SK-N-SH (cell line): Measurements from ENCODE around the gene SMIM28. TPM values are rescaled to one million over a fixed set of nuclear protein-coding genes. Genes with fewer than 3 reads are reported as not detected.

Experiments used
- CTCF ChIA-PET: fragments of 300-600, 350-600 bp; formaldehyde crosslinking; extraction: SDS; loops from one replicate; lab custom pipeline; 2021; lab: Yijun Ruan, JAX
- POLR2A ChIA-PET: fragments of 350-600 bp; sonication (Branson Sonifier 250); formaldehyde crosslinking; extraction: SDS; loops from one replicate; lab custom pipeline; 2020; ENCODE audit warnings: antibody characterized with exemption, inconsistent platforms; lab: Yijun Ruan, JAX
- DNase-seq: peaks from one replicate; pipeline ENCODE4 v3.0.0; 2012
- H2AFZ ChIP-seq: fragments of 200-600 bp; sonication (generic); 2 replicates; pipeline ENCODE4 v1.8.1; 2016; ENCODE audit warnings: antibody characterized with exemption, mild to moderate bottlenecking, low read depth
- H3F3A ChIP-seq: fragments of 200-600 bp; sonication (generic); replicated peaks from 2 replicates; pipeline ENCODE3; 2016; ENCODE audit warnings: antibody characterized with exemption, mild to moderate bottlenecking; ENCODE audit not compliant: insufficient read depth
- H3K27ac ChIP-seq, 2 experiments: fragments of 200-500 bp in 1 of 2; fragments of 200-600 bp in 1 of 2; sonication (Bioruptor generic) in 1 of 2; sonication (generic), shearing (Covaris generic) in 1 of 2; 2 replicates each; pipeline versions ENCODE4 v1.5.1 to v1.6.1; 2014 to 2016; ENCODE audit warnings: low read depth in 2 of 2, inconsistent platforms in 1 of 2, low read length in 1 of 2, mild to moderate bottlenecking in 1 of 2, mixed read lengths in 1 of 2
- H3K27me3 ChIP-seq: fragments of 200-600 bp; sonication (generic), shearing (Covaris generic); 2 replicates; pipeline ENCODE4 v1.6.1; 2016; ENCODE audit warnings: mixed run types; ENCODE audit not compliant: insufficient read depth
- H3K36me3 ChIP-seq, 2 experiments: fragments of 200-500 bp in 1 of 2; fragments of 200-600 bp in 1 of 2; sonication (Bioruptor generic) in 1 of 2; sonication (generic) in 1 of 2; replicated peaks in 1 of 2; 2 replicates each; pipeline versions ENCODE3 to v1.5.1; 2014 to 2016; ENCODE audit warnings: low read length in 1 of 2, mild to moderate bottlenecking in 1 of 2; ENCODE audit not compliant: insufficient read depth in 2 of 2, control insufficient read depth in 1 of 2
- H3K4me1 ChIP-seq, 2 experiments: fragments of 200-500 bp in 1 of 2; fragments of 200-600 bp in 1 of 2; sonication (Bioruptor generic) in 1 of 2; sonication (generic), shearing (Covaris generic) in 1 of 2; 2 replicates each; pipeline versions ENCODE4 v1.5.1 to v1.6.1; 2014 to 2016; ENCODE audit warnings: low read depth in 1 of 2, low read length in 1 of 2, mixed run types in 1 of 2; ENCODE audit not compliant: insufficient read depth in 2 of 2, control insufficient read depth in 1 of 2
- H3K4me2 ChIP-seq: fragments of 200-600 bp; sonication (generic), shearing (Covaris generic); 2 replicates; pipeline ENCODE4 v1.6.1; 2017; ENCODE audit warnings: mixed run types
- H3K4me3 ChIP-seq, 2 experiments: fragments of 200-500 bp in 1 of 2; fragments of 200-600 bp in 1 of 2; sonication (Bioruptor generic) in 1 of 2; sonication (generic), shearing (Covaris generic) in 1 of 2; 2 replicates each; pipeline versions ENCODE4 v1.5.1 to v1.8.1; 2014 to 2016; ENCODE audit warnings: low read depth in 2 of 2, inconsistent platforms in 1 of 2, low read length in 1 of 2, mild to moderate bottlenecking in 1 of 2, mixed read lengths in 1 of 2, moderate library complexity in 1 of 2
- H3K79me2 ChIP-seq: fragments of 200-600 bp; sonication (generic); 2 replicates; pipeline ENCODE4 v1.8.1; 2017; ENCODE audit warnings: mild to moderate bottlenecking; ENCODE audit not compliant: insufficient read depth
- H3K9ac ChIP-seq: fragments of 200-600 bp; sonication (generic); 2 replicates; pipeline ENCODE4 v1.6.1; 2017; ENCODE audit warnings: mixed run types
- H3K9me2 ChIP-seq: fragments of 200-600 bp; sonication (generic); 2 replicates; pipeline ENCODE4 v1.6.1; 2017; ENCODE audit warnings: mixed run types
- H3K9me3 ChIP-seq: fragments of 200-600 bp; sonication (generic); 2 replicates; pipeline ENCODE4 v1.6.1; 2017; ENCODE audit warnings: mixed run types, mild to moderate bottlenecking, moderate library complexity
- H4K20me1 ChIP-seq: fragments of 200-600 bp; sonication (generic); 2 replicates; pipeline ENCODE4 v1.6.1; 2017; ENCODE audit warnings: mild to moderate bottlenecking, mixed run types; ENCODE audit not compliant: insufficient read depth
- CTCF ChIP-seq: fragments of 200-600 bp; sonication (generic); IDR thresholded peaks from 2 replicates; pipeline ENCODE4 v1.6.1; 2017; ENCODE audit warnings: antibody characterized with exemption, mild to moderate bottlenecking, moderate library complexity
- ELF1 ChIP-seq: IDR thresholded peaks from 2 replicates; pipeline ENCODE4 v1.4.0; 2012
- EP300 ChIP-seq, 2 experiments: IDR thresholded peaks; 2 replicates each; pipeline versions ENCODE4 v1.4.0 to v1.6.1; 2012; ENCODE audit warnings: borderline replicate concordance in 1 of 2, low read depth in 1 of 2, low read length in 1 of 2
- EZH2phosphoT487 ChIP-seq: fragments of 200-600 bp; sonication (generic); IDR thresholded peaks from 2 replicates; pipeline ENCODE4 v1.6.1; 2017; ENCODE audit warnings: low read depth, mixed run types, mild to moderate bottlenecking, antibody characterized with exemption, moderate library complexity, borderline replicate concordance
- FOXJ3 ChIP-seq: sonication (generic); formaldehyde crosslinking; IDR thresholded peaks from 2 replicates; pipeline ENCODE4 v1.5.1; 2020; ENCODE audit warnings: mild to moderate bottlenecking, missing genetic modification reagents
- GATA2 ChIP-seq: sonication (generic); formaldehyde crosslinking; IDR thresholded peaks from 2 replicates; pipeline ENCODE4 v1.5.0; 2020; ENCODE audit warnings: mild to moderate bottlenecking, missing genetic modification reagents
- IRF3 ChIP-seq: fragments of 150-350 bp; IDR thresholded peaks from 2 replicates; pipeline ENCODE4 v1.6.1; 2016; ENCODE audit warnings: mild to moderate bottlenecking, low read depth, low read length
- MAX ChIP-seq: IDR thresholded peaks from 2 replicates; pipeline ENCODE4 v1.4.0; 2012; ENCODE audit warnings: low read depth
- NFIC ChIP-seq: IDR thresholded peaks from 2 replicates; pipeline ENCODE4 v1.4.0; 2012; ENCODE audit warnings: borderline replicate concordance
- RCOR1 ChIP-seq: fragments of 150-350 bp; IDR thresholded peaks from 2 replicates; pipeline ENCODE4 v1.6.1; 2017; ENCODE audit warnings: antibody characterized with exemption, low read length
- TAF1 ChIP-seq: IDR thresholded peaks from 2 replicates; pipeline ENCODE4 v1.6.1; 2012; ENCODE audit warnings: low read depth, mild to moderate bottlenecking, low read length, moderate library complexity, borderline replicate concordance
- TEAD4 ChIP-seq: IDR thresholded peaks from 2 replicates; pipeline ENCODE4 v1.4.0; 2012; ENCODE audit warnings: mild to moderate bottlenecking, borderline replicate concordance; ENCODE audit not compliant: insufficient read depth
- whole genome bisulfite sequencing: methylation state at CpG from one replicate; pipeline ENCODE4 v1.1.6; 2017; ENCODE audit warnings: low lambda C conversion rate; 5-methylcytosine and 5-hydroxymethylcytosine counted together
- polyA plus RNA-seq, 3 experiments: library from polyadenylated mRNA; depleted of rRNA; stranded (reverse); fragments of >200 nt; gene quantifications; 2 replicates each; pipeline ENCODE4 v1.2.3, GENCODE V29; 2012
- TF ChIP-seq, protein P1 (sequence below): IDR thresholded peaks from 2 replicates; pipeline ENCODE4 v1.4.0; 2012; ENCODE audit warnings: low read depth, borderline replicate concordance
- TF ChIP-seq, protein P2 (sequence below): IDR thresholded peaks from 2 replicates; pipeline ENCODE4 v1.6.1; 2012; ENCODE audit warnings: mild to moderate bottlenecking, low read depth, low read length, moderate library complexity

Gene SMIM28
- polyA plus RNA-seq, 1 of the 3 experiments (the other 2 are of a cell fraction) = not detected

GRCh38 chr6:138415125-138415524 lies 37.4 kb downstream of the SMIM28 start:
- no peaks in the 10 kb centered on the region for H3K79me2 ChIP-seq
- POLR2A ChIA-PET = no interaction called here
- H3K27me3 ChIP-seq = no peaks in the 10 kb centered on the region
- TF ChIP-seq ELF1 (no peak), EZH2phosphoT487 (no peak), NFIC (no peak), IRF3 (no peak), TAF1 (no peak), RCOR1 (no peak), TEAD4 (no peak), EP300 (IDR thresholded peaks at IDR 0.05; ENCODE audit: borderline replicate concordance in 1 of 2, low read depth in 1 of 2, low read length in 1 of 2) (no peak), GATA2 (no peak), MAX (no peak), CTCF (no peak), FOXJ3 (CRISPR knock-in tag) (no peak)
- TF ChIP-seq, protein P1, sequence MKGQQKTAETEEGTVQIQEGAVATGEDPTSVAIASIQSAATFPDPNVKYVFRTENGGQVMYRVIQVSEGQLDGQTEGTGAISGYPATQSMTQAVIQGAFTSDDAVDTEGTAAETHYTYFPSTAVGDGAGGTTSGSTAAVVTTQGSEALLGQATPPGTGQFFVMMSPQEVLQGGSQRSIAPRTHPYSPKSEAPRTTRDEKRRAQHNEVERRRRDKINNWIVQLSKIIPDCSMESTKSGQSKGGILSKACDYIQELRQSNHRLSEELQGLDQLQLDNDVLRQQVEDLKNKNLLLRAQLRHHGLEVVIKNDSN = no peak
- TF ChIP-seq, protein P2, sequence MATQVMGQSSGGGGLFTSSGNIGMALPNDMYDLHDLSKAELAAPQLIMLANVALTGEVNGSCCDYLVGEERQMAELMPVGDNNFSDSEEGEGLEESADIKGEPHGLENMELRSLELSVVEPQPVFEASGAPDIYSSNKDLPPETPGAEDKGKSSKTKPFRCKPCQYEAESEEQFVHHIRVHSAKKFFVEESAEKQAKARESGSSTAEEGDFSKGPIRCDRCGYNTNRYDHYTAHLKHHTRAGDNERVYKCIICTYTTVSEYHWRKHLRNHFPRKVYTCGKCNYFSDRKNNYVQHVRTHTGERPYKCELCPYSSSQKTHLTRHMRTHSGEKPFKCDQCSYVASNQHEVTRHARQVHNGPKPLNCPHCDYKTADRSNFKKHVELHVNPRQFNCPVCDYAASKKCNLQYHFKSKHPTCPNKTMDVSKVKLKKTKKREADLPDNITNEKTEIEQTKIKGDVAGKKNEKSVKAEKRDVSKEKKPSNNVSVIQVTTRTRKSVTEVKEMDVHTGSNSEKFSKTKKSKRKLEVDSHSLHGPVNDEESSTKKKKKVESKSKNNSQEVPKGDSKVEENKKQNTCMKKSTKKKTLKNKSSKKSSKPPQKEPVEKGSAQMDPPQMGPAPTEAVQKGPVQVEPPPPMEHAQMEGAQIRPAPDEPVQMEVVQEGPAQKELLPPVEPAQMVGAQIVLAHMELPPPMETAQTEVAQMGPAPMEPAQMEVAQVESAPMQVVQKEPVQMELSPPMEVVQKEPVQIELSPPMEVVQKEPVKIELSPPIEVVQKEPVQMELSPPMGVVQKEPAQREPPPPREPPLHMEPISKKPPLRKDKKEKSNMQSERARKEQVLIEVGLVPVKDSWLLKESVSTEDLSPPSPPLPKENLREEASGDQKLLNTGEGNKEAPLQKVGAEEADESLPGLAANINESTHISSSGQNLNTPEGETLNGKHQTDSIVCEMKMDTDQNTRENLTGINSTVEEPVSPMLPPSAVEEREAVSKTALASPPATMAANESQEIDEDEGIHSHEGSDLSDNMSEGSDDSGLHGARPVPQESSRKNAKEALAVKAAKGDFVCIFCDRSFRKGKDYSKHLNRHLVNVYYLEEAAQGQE = no peak
- H3F3A ChIP-seq = peaks cover 3% of the 10 kb centered on the region
- no peak overlapping the region for H3K4me3 ChIP-seq
- DNase-seq = no peak
- H3K27ac ChIP-seq = no peak overlapping the region
- CTCF ChIA-PET = interaction anchor here (1.7 kb wide), 1 partner anchor 11 kb away, joined by 8 read pairs; the partner anchor contains the start of gene HEBP2
- H3K36me3 ChIP-seq = peaks cover 0 to 7% of the 10 kb centered on the region in 2 experiments
- H3K9ac ChIP-seq = no peak overlapping the region
- 83% methylated on average over 4 of the region's 5 CpGs for WGBS
- no peaks in the 10 kb centered on the region for H3K4me1 ChIP-seq
- no peaks in the 10 kb centered on the region for H3K9me2 ChIP-seq
- H4K20me1 ChIP-seq = 0 out of 2 replicates have a peak, but pooled peaks cover 3% of the 10 kb centered on the region
- H2AFZ ChIP-seq = no peak overlapping the region
- no peak overlapping the region for H3K4me2 ChIP-seq
- no peaks in the 10 kb centered on the region for H3K9me3 ChIP-seq
